DMS53 (cell line): ENCODE measurements around the gene ZDHHC20.

Experiments
- DNase-seq: peaks from one replicate; lab custom pipeline; 2025; lab: John Stamatoyannopoulos, UW

ZDHHC20 gene, protein sequence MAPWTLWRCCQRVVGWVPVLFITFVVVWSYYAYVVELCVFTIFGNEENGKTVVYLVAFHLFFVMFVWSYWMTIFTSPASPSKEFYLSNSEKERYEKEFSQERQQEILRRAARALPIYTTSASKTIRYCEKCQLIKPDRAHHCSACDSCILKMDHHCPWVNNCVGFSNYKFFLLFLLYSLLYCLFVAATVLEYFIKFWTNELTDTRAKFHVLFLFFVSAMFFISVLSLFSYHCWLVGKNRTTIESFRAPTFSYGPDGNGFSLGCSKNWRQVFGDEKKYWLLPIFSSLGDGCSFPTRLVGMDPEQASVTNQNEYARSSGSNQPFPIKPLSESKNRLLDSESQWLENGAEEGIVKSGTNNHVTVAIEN

DNA sequence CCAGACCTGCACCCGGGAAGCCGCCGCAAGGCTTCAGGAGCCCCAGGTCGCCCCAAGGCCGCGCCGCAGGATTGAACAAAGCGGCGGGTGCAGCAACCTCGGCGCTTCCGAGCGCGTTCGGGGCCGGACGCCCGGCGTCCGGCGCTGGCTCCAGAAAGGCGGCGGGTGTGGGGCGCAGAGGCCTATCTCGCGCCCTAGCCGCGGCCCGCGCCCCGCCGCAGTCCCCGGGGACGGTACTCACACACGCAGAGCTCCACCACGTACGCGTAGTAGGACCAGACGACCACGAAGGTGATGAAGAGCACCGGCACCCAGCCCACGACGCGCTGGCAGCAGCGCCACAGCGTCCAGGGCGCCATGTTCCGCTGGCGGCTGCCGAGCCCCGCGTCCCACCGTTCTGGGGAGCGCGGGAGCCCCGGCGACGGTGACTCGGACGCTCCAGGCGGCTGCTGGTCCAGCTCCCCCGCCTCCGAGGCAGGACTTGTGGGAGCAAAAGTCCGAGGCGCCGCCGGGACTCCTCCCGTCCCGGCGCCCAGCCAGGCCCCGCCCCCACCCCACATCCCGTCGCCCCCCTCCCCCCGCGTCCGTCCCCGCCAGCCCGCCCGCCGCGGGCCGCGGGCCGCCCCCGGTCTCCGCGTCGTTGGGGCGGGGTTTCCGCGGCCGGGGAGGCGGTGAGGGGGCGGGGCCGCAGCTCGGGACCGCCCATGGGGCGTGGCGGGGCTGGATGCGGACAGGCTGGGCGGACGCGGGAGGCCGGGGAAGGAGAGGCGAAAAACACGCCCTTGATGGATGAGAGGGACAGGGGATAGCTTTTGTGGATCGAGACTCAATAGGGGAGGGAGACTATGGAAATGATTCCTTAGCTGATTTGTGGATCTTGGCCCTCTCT lies at the start of gene ZDHHC20:
Gene ZDHHC20, minus strand, starts transcription at position 491 of the 889 bp plus-strand sequence. Its CDS starts 132 bp downstream, at position 359.
- peak; percentile 94 for DNase-seq

DNA sequence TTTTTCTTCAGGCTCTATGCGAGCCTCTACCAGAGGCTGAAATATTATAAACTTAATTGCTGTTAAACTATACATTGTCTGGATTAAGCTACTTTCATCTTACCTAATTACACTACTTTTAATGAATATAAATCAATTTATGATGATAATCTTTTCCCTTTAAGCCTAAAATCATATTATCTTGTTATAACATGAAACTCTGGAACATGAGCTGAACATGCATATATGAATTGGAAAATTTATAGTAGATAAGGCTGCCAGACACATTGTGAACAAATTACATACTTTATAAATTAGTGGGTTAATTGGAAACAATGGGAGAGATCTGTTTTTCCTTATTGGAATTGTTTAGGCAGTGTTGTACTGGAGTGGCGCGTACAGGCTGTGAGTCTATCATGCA lies 45.3 kb upstream of the ZDHHC20 start:
- no peak for DNase-seq

DNA sequence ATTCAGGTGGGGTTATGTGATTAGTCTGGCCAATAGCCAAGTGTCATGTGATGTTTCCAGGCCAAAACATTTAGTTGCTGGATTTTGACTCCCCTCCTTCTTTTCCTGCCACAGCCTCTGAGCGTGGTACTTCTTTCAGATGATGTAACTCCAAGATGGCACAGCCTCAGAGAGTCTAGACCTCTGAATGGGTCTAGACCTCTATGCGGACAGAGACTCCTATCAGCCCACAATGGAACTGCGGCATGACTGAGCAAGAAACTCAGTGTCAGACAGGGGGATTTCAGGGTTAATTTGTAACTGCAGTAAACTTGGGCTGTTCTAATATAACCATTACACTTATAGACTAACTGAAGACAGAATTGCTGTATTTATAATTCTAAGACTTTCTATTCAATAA lies 42.6 kb upstream of the ZDHHC20 start:
- DNase-seq, result no peak

DNA sequence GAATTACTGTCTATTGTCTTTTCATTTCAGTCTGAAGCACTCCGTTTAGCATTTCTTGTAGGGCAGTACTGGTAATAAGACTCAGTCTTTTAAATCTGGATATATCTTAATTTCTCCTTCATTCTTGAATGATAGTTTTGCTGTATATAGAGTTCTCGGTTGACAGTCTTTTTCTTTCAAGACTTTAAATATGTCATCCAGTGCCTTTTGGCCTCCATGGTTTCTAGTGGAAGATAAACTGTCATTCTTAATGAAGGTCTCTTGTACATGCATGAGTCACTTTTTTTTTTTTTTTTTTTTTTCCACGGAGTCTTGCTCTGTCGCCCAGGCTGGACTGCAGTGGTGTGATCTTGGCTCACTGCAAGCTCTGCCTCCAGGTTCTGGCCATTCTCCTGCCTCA lies 27.2 kb upstream of the ZDHHC20 start:
- peak; percentile 31 for DNase-seq

DNA sequence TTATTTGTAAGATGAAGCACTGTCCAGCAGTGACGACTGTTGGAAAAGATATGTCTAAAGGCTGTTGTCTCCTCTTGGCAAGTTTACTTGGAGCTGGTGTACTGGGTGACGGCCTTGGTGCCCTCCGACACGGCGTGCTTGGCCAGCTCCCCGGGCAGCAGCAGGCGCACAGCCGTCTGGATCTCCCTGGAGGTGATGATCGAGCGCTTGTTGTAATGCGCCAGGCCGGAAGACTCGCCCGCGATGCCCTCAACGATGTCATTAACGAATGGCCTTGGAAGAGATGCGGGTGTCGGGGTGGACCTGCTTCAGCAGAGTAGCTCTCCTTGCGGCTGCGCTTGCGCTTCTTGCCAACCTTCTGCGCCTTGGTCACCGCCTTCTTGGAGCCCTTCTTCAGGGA lies 24.6 kb upstream of the ZDHHC20 start:
- DNase-seq, result no peak

DNA sequence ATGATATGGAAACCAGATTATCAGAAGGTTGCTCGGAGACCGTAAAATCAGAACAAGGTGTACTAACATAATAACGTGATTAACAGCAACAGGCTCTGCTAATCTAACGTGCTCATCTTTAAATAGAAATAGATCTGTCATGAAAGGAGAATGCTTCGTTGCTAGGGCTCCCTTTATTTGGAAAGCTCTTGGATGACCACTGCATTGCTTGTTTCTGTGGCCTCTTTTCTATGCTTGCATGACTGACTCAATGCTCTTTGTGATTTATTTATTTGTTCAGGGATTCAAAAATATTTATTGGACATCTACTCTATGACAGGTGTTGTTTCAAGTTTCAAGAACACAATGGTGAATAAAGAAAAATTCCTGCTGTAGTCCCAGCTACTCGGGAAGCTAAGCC lies 22.3 kb upstream of the ZDHHC20 start:
- peak; percentile 95 for DNase-seq

DNA sequence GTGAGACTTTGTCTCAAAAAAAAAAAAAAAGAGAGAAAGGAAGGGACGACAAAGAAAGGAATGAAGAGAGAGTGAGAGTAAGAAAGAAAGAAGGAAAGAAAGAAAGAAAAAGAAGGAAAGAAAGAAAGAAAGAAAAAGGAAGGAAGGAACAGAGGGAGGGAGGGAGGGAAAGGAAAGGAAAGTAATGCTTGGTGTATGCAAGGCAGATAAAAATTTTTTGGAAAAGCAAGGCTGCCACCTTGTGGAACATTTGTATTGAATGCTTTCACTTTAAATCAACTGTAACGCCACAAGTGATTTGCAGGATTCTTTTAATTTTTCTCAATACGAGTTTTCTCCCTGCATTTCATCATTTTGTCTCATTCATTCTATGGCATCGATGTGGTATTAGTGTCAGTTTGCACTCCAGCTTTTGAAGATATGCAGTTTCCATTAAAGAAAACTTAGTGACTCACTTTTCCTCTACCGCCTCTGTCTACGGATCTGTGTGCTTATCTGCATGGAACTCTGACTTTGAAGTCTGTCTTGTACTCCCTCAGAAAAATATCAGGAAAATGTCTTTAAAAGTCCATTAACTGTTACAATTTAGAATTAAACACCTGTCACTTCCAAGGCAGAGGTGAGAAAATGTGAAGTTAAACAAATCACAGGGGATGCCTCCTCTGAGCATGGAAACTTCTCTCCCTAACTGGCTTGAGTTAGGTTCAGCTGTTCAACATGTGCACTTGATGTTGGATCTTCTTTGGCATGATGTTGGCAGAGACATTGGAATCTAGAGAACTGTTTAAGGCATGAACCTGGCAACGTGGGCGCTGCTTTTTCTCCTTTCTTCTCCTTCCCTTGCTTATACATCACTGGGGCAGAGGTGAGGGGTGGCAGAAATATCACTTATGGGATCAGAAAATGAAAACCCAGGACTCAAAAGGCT lies 20.0 kb upstream of the ZDHHC20 start:
- peak; percentile 88 for DNase-seq

DNA sequence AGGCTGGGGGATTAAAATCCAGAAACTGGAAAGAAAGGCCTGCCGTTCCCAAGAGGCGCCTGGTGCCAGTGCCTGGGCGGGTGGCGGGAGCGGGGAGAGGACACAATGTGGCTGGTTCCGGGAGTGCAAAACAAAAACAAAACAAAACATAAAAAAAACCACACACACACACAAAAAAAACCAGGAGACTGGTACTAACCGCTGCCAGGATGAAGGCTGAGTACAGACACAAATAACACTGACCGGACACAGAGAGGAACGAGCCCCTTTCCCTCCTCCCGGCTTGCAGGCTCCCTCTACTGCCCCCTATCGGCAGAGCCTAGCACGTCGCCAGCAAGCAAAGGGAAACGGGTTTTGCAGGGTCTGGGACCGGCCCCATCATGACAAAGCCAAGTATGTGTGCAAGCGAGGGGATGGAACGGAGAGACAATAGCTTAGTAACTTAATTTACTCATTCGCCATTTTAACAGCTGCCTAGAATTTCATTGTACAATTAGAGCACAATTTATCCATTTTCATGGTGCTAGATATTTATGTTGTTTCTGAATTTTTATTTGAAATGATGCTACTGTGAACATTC lies 17.9 kb upstream of the ZDHHC20 start:
- peak; percentile 96 for DNase-seq

DNA sequence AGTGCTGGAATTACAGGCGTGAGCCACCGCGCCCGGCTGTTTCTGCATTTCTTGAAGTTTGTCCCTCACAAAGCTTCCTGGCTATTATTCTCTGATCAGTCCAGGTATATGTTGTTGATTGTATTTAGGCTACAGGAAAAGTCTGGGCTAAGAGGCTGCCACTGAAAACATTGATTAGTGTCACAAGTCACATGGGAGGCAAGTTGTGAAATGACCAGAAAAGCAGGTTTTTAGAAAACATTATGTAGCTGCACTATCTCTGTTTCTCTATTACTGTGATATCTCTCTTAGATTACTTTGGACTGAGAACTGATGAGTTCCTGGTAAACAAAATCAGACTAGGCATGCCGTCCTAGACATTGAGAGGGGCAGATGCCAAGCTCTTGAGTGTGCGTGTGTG lies 16.0 kb upstream of the ZDHHC20 start:
- peak; percentile 17 for DNase-seq

DNA sequence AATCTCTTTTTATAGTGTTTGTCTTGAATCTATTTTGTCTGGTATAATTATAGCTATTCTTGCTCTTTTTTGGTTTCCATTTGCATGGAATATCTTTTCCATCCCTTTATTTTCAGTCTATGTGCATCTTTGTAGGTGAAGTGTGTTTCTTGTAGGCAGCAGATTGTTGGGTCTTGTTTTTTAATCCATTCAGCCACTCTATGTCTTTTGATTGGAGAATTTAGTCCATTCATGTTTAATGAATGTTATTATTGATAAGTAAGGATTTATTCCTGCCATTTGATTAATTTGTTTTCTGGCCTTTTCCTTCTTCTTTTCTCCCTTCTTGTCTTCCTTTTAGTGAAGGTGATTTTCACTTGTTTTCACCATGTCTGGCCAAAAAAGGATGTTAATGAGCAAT lies 11.7 kb upstream of the ZDHHC20 start:
- no peak for DNase-seq

DNA sequence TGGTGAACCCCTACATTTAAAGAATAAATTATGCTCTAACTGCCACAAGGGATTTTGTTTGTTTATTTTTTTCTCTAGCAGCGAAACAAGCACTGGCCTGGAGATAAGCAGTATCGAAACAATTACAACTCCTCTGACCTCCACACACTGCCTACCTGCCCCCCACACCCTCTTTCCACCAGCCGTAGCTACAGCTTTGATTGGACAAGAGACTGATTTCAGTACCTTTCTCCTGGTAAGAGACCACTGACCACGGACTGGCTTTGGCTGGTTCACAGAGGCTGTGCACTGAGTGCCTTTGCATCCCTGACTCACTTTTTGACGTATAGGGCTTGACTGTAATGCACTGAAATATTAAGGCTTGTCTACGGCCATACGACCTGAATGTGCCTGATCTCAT lies 7.4 kb upstream of the ZDHHC20 start:
- no peak for DNase-seq

DNA sequence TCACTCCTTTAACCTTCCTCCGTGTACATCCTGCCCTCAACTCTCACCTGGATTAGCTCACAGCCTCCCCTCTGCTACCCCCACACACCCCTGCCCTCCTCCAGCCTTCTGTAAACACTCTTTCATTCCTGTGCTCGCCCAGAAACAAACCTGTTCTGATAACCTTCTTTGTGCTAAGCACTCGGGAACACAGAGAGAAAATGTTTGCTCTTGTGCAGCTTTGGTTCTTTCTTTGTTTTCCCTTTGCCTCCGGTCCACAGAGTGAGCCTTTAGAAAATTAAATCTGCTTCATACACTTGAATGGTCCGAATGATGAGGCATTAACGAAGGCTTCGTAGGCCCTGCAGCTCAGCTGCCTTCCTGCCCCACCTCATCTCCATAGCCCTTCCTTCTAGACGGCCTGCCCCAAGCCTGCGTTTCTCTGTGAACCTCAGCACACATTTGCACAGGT lies 6.6 kb upstream of the ZDHHC20 start:
- DNase-seq, result peak; percentile 85

DNA sequence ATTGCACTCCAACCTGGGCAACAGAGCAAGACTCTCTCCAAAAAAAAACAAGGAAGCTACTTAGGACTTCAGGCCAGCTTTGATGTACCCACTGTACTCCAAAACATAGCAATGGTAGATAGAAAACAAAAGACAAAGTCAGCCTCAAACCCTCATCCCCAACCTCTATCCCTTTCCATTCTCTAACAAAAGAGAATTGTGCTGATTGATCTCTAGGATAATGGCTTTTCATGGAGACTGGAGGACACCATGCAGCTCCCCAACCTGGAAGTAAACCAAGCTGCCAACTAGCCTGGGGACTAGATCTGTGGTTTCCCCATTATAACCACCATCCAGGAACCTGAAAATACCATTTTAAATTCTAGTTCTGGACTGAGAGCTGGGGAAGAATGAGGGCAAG lies 4.3 kb upstream of the ZDHHC20 start:
- DNase-seq, result no peak

DNA sequence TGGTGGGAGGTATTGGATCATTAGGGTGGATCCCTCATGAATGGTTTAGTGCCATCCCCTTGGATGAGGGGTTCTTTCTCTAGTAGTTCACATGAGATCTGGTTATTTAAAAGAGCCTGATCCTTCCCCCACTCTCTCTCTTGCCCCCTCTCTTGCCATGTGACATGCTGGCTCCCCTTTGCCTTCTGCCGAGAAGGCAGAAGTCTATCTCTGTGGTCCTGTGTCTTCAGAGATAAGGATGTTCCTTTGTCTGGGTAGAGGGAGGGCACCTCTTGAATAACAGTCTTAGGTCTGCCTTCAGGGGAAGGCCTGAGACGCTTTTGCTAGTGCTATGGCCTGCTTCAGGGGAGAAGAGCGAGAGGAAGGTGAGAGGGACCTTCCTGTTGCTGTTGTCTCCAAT lies 2.0 kb upstream of the ZDHHC20 start:
- no peak for DNase-seq

DNA sequence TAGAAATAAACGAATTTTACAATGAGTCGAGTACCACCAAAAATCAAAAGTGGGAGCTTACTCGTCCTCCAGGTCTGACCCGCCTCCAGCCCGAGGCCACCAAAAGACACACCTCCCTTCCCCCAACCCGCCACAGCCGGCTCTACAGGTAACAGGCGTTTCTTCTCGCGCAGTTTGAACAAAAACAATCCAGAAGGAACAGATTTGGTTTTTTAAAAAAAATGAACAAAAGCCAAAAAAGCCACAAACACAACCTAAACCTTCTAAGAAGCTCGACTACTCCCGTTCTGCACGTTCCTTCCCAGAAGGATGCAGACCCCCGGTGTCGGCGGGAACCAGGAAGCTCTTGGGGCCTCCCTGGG lies 671 bp downstream of the ZDHHC20 start:
- peak; percentile 80 for DNase-seq

DNA sequence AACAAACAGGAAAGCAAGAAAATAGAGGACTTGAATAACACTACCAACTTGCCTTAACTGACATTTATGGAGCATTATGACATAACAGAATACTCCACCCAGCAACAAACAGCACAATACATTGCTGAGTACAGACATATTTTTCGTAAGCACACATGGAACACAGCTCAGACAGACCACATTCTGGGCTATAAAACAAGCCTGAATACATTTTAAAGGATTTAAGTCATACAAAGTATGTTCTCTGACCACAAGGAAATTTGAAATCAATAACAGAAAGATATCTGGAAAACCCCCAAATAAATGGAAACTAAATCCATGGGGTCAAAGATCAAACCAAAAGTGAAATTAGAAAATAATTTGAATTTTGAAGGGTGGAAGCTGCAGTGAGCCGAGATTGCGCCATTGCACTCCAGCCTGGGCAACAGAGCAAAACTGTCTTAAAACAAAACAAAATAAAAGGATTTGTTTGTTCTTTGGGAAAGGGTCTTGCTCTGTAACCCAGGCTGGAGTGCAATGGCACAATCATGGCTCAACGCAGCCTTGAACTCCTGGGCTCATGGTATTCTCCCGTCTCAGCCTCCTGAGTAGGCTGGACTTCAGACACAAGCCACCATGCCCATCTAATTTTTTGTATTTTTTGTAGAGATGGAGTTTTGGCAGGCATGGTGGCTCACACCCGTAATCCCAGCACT lies 5.6 kb downstream of the ZDHHC20 start:
- no peak for DNase-seq

DNA sequence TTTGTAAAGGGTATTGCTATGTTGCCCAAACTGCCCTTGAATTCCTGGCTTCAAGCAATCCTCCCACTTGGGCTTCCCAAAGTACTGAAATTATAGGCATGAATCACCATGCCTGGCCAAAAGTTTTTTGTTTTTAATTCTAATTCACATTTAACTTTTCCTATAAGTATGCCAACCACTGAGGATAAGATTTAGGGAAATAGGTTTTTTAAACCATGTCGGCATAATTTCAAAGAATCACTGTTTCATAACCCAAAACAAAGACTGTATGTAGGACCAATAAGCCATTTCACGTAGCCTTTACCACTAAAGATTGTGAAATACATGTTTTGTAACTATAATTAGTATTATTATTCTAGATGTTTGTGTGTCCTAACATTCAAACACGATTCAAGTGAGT lies 8.2 kb downstream of the ZDHHC20 start:
- DNase-seq, result no peak

DNA sequence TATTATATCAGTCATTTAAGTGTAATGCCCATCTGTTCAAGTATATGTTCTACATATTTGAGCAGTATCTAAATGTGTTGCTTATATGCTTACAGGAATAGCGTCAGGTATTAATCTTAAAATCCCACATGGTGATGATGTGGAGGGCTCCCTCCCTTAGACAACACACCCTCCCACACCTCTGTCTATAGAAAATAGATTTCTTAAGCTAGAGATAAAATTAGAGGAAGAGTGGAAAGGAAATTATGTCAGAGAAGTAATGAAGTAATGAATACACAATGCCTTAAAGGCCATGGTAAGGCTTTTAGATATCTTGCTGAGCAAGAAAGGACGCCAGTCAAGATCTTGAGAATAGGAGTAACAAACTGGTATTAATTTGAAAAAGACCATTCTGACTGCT lies 12.4 kb downstream of the ZDHHC20 start:
- DNase-seq, result no peak

DNA sequence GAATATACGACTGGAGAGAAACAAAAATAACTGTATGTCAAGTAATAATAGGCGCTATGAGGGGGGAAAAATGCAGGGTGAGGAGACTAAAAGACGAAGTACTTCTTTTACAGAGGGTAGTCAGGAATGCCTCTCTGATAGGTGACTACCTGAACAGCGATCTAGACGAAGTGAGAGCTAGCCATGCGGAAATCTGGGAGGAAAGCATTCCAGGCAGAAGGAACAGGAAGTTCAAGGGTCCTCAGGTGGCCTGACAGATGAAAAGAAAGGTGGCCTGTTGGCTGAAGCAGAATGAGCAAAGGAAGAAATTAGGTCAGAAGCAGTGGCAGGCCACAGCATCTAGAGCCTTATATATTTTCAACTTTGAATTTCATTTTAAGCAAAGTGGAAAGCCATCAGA lies 13.3 kb downstream of the ZDHHC20 start:
- no peak for DNase-seq

DNA sequence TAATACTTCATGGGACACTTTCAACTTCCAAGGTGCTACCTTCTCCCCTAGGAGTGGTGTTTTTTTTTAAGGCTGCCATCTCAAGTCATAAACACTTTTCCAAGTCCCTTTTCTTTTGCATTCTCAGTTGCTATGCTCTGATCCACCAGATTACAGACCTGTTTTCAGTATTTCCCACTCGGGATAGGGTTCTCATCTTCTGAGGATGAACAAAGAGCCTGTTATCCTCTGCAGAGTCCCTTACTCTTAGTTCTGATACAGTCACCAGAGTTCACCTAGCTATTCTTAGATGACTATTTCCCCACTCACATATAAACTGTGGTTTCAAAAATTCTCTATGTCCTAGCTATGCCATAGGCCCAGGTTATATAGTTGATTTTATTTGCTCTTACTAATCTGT lies 15.9 kb downstream of the ZDHHC20 start:
- DNase-seq, result no peak

DNA sequence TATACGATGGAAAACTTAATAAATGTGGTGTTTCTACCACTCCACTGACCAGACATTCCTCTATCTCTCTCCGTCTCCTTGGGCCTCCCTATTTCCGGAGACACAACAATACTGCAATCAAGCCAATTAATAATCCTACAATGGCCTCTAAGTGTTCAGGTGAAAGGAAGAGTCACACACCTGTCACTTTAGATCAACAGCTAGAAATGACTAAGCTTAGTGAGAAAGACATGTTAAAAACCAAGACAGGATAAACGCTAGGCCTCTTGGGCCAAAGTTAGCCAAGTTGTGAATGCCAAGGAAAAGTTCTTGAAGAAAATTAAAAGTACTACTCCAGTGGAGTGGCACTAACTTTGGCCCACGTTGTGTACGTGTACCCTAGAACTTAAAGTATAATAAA lies 22.5 kb downstream of the ZDHHC20 start:
- DNase-seq, result no peak
